ENCODE measurements around the gene SYT1.
A peak's percentile ranks its signal among the peaks of the same experiment; 100 is the strongest.
"Not testable (repeated sequence)": the region's sequence is repeated elsewhere in the genome, so short reads cannot be mapped to it uniquely, and the experiment has no call there.

Gene SYT1

GRCh38 chr12:78864403-78864869 lies at the start of gene SYT1:
TSS of gene SYT1 (plus strand) at chr12:78864774.
- H3K27ac ChIP-seq = peak within 1 kb of the TSS; percentile 54
- TF ChIP-seq CTCF (IDR thresholded peaks at IDR 0.05; ENCODE audit: low read depth, low read length, missing control alignments) = no peak

GRCh38 chr12:78818487-78818886 lies 46.1 kb upstream of the SYT1 start:
- H3K27ac ChIP-seq = no peak overlapping the region
- DNase-seq = no peak
- H3K36me3 ChIP-seq (replicated peaks) = no peaks in the 10 kb centered on the region
- no peak overlapping the region for H3K4me3 ChIP-seq (ENCODE audit: low read depth, low read length)
- no peak for TF ChIP-seq CTCF (IDR thresholded peaks at IDR 0.05; ENCODE audit: low read depth, low read length, missing control alignments)
- in situ Hi-C loops (cut with HindIII; ENCODE audit: low pct_ligation_motif_present, low sequenced_read_pairs) = no loop called here
- no peaks in the 10 kb centered on the region for H3K27me3 ChIP-seq (replicated peaks)

More at GRCh38 chr12:78864403-78864869, at the start of gene SYT1:
- in situ Hi-C loops (cut with HindIII; ENCODE audit: low pct_ligation_motif_present, low sequenced_read_pairs) = no loop called here
- peak within 1 kb of the TSS; percentile 85 for H3K4me3 ChIP-seq (ENCODE audit: low read depth, low read length)
- no peaks in the 10 kb centered on the region for H3K27me3 ChIP-seq (replicated peaks)
- no peaks in the 10 kb centered on the region for H3K36me3 ChIP-seq (replicated peaks)
- peak; percentile 93 for DNase-seq

GRCh38 chr12:78820946-78821345 lies 43.6 kb upstream of the SYT1 start:
- no peak for TF ChIP-seq CTCF (IDR thresholded peaks at IDR 0.05; ENCODE audit: low read depth, low read length, missing control alignments)
- no peak overlapping the region for H3K27ac ChIP-seq
- DNase-seq = no peak
- no peak overlapping the region for H3K4me3 ChIP-seq (ENCODE audit: low read depth, low read length)
- H3K27me3 ChIP-seq (replicated peaks) = no peaks in the 10 kb centered on the region
- in situ Hi-C loops (cut with HindIII; ENCODE audit: low pct_ligation_motif_present, low sequenced_read_pairs) = no loop called here
- no peaks in the 10 kb centered on the region for H3K36me3 ChIP-seq (replicated peaks)

- Histone ChIP-seq H3K27ac (no peak overlapping the region), H3K4me3 (ENCODE audit: low read depth, low read length) (no peak overlapping the region), H3K27me3 (replicated peaks) (no peaks in the 10 kb centered on the region), H3K36me3 (replicated peaks) (no peaks in the 10 kb centered on the region)
- no peak for TF ChIP-seq CTCF (IDR thresholded peaks at IDR 0.05; ENCODE audit: low read depth, low read length, missing control alignments)
- in situ Hi-C loops (cut with HindIII; ENCODE audit: low pct_ligation_motif_present, low sequenced_read_pairs) = no loop called here
- no peak for DNase-seq
Observed at GRCh38 chr12:78824918-78825317, 39.7 kb upstream of the SYT1 start.

- no peak for TF ChIP-seq CTCF (IDR thresholded peaks at IDR 0.05; ENCODE audit: low read depth, low read length, missing control alignments)
- in situ Hi-C loops (cut with HindIII; ENCODE audit: low pct_ligation_motif_present, low sequenced_read_pairs) = no loop called here
- H3K4me3 ChIP-seq (ENCODE audit: low read depth, low read length) = no peak overlapping the region
- H3K27ac ChIP-seq = no peak overlapping the region
- no peak for DNase-seq
- H3K36me3 ChIP-seq (replicated peaks) = no peaks in the 10 kb centered on the region
- no peaks in the 10 kb centered on the region for H3K27me3 ChIP-seq (replicated peaks)
Observed at GRCh38 chr12:78829690-78830089, 34.9 kb upstream of the SYT1 start.

GRCh38 chr12:78835493-78835892 lies 29.1 kb upstream of the SYT1 start:
- in situ Hi-C loops (cut with HindIII; ENCODE audit: low pct_ligation_motif_present, low sequenced_read_pairs) = no loop called here
- no peak for DNase-seq
- H3K27me3 ChIP-seq (replicated peaks) = no peaks in the 10 kb centered on the region

GRCh38 chr12:78840518-78841019 lies 24.0 kb upstream of the SYT1 start:
- H3K4me3 ChIP-seq (ENCODE audit: low read depth, low read length); H3K36me3 ChIP-seq (replicated peaks); H3K27me3 ChIP-seq (replicated peaks); H3K27ac ChIP-seq; DNase-seq; in situ Hi-C loops (cut with HindIII; ENCODE audit: low pct_ligation_motif_present, low sequenced_read_pairs): not testable (repeated sequence)

More at GRCh38 chr12:78835493-78835892, 29.1 kb upstream of the SYT1 start:
- H3K4me3 ChIP-seq (ENCODE audit: low read depth, low read length) = no peak overlapping the region
- H3K27ac ChIP-seq = no peak overlapping the region
- H3K36me3 ChIP-seq (replicated peaks) = no peaks in the 10 kb centered on the region
- TF ChIP-seq CTCF (IDR thresholded peaks at IDR 0.05; ENCODE audit: low read depth, low read length, missing control alignments) = no peak
